Heart left ventricle (tissue), 13 donors: Measurements from ENCODE around the gene PRKG2.

Experiments used
- POLR2A ChIP-seq, 2 donors: fragments of 450-650 bp; IDR thresholded peaks; one replicate each; pipeline ENCODE4 v1.6.1; 2017; ENCODE audit warnings: antibody characterized with exemption in 2 of 2, mild to moderate bottlenecking in 2 of 2, moderate library complexity in 2 of 2
- TF ChIP-seq, protein P1 (sequence below), 12 donors: fragments of 200-600 bp; sonication (generic) in 4 of 12; IDR thresholded peaks; one replicate each; pipeline versions ENCODE4 v1.5.0 to v1.8.0; 2018 to 2022; ENCODE audit warnings: antibody characterized with exemption in 12 of 12, mild to moderate bottlenecking in 5 of 12
- donor health status: ischemic (EF 13 %, LVEDD 7.1; RV severe dilation, severe dysfunction).
- donor health status: DM: no; HTN: yes; CAD: no.
- donor health status: DM: no; HTN: no; CAD: no.
- donor health status: ischemic (EF 25% LVEDD 6.9; RV normal size, moderate dysfunction).
- donor health status: ischemic (EF 25% LVEDD 5.7; RV mildly dilated, moderate dysfunction).
- donor health status: ischemic (EF 35%, LVEDD 5.7; RV mildly dilated, moderate dysfunction).
- donor health status: nonischemic (EF 11% LVEDD 7.7; RV severe dilation, severe dysfunction).
- donor health status: DM: yes; HTN: yes; CAD: no.
- donor health status: PGD.
- donor health status: ischemic (EF 29% LVEDD 5.4; RV normal size, mild dysfunction).
- donor health status: nonischemic (EF 23%, LVEDD 6.1; RV moderate dilation, normal function).

DNA sequence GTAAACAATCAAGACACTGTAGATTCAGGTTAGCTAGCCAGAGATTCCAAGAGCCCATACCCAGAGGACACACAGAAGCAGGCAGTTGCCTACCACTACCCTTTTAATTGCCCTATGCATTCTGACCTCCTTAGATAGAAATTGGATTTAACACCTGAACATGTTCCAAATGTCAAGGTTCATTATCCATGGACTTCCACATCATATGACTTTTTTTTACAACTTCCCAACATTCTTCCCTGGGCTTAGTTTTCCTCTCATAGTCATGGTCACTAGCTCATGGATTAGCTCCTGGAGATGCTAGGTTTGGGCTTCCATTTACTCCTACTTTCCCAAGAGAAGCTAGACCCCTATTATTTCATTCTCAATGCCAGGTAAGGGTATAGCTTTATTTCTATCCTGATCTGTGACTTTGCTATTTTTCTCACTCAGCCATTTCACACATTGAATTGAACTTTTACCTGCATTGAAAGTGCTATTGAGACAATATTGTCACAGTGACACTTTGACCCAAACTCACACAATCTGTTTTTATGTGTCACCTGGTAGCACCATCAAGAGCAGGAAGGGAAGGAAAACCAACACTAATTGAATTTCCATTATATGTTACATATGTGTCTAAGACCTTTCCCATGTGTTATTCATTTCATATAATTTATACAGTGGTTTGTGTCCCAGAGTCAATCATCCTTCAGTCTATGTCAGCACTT is 44.0 kb upstream of the PRKG2 start:
- TF ChIP-seq, protein P1, sequence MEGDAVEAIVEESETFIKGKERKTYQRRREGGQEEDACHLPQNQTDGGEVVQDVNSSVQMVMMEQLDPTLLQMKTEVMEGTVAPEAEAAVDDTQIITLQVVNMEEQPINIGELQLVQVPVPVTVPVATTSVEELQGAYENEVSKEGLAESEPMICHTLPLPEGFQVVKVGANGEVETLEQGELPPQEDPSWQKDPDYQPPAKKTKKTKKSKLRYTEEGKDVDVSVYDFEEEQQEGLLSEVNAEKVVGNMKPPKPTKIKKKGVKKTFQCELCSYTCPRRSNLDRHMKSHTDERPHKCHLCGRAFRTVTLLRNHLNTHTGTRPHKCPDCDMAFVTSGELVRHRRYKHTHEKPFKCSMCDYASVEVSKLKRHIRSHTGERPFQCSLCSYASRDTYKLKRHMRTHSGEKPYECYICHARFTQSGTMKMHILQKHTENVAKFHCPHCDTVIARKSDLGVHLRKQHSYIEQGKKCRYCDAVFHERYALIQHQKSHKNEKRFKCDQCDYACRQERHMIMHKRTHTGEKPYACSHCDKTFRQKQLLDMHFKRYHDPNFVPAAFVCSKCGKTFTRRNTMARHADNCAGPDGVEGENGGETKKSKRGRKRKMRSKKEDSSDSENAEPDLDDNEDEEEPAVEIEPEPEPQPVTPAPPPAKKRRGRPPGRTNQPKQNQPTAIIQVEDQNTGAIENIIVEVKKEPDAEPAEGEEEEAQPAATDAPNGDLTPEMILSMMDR (IDR thresholded peaks at IDR 0.05): no peak
- no peak for TF ChIP-seq POLR2A (IDR thresholded peaks at IDR 0.05)
